HG02759 (cell line): Measurements from ENCODE around the gene SLC30A5.
"Not testable (repeated sequence)": the region's sequence is repeated elsewhere in the genome, so short reads cannot be mapped to it uniquely, and the experiment has no call there.

Experiments used
- ATAC-seq: cut with Tn5 transposase; IDR thresholded peaks from one replicate; pipeline ENCODE4 v1.9.1; 2021; ENCODE audit warnings: mild to moderate bottlenecking, moderate library complexity; ENCODE audit not compliant: unreplicated experiment

The SLC30A5 gene

GRCh38 chr5:69103521-69103920 is 9.7 kb downstream of the SLC30A5 start:
- ATAC-seq = no peak

- peak; percentile 84 for ATAC-seq
These were observed 12.4 kb downstream of the SLC30A5 start for GRCh38 chr5:69105996-69106906.

GRCh38 chr5:69108367-69108766 is 14.6 kb downstream of the SLC30A5 start:
- ATAC-seq = not testable (repeated sequence)

GRCh38 chr5:69113851-69114250 is 20.0 kb downstream of the SLC30A5 start:
- no peak for ATAC-seq

- ATAC-seq = no peak
These were observed 21.7 kb downstream of the SLC30A5 start for GRCh38 chr5:69115526-69115925.

GRCh38 chr5:69129413-69129812 is 35.6 kb downstream of the SLC30A5 start:
- ATAC-seq = no peak

GRCh38 chr5:69130241-69130640 is 36.4 kb downstream of the SLC30A5 start:
- no peak for ATAC-seq

GRCh38 chr5:69131304-69131703 is 37.5 kb downstream of the SLC30A5 start:
- no peak for ATAC-seq

- no peak for ATAC-seq
These were observed 40.3 kb downstream of the SLC30A5 start for GRCh38 chr5:69134126-69134525.

- peak; percentile 92 for ATAC-seq
These were observed 42.5 kb downstream of the SLC30A5 start for GRCh38 chr5:69136293-69136692.

- ATAC-seq = not testable (repeated sequence)
These were observed 43.4 kb downstream of the SLC30A5 start for GRCh38 chr5:69137208-69137607.

- ATAC-seq = no peak
These were observed 44.0 kb downstream of the SLC30A5 start for GRCh38 chr5:69137807-69138206.

- ATAC-seq = no peak
These were observed 45.0 kb downstream of the SLC30A5 start for GRCh38 chr5:69138766-69139165.

GRCh38 chr5:69140239-69140638 is 46.4 kb downstream of the SLC30A5 start:
- ATAC-seq = not testable (repeated sequence)

GRCh38 chr5:69140827-69141226 is 47.0 kb downstream of the SLC30A5 start:
- no peak for ATAC-seq

GRCh38 chr5:69148576-69148975 is 54.8 kb downstream of the SLC30A5 start:
- not testable (repeated sequence) for ATAC-seq

- no peak for ATAC-seq
These were observed 55.3 kb downstream of the SLC30A5 start for GRCh38 chr5:69148981-69149675.

- no peak for ATAC-seq
These were observed 55.8 kb downstream of the SLC30A5 start for GRCh38 chr5:69149676-69150010.

GRCh38 chr5:69152731-69153130 is 58.9 kb downstream of the SLC30A5 start:
- no peak for ATAC-seq

- no peak for ATAC-seq
These were observed 62.6 kb downstream of the SLC30A5 start for GRCh38 chr5:69156456-69156855.

- ATAC-seq = no peak
These were observed 64.2 kb downstream of the SLC30A5 start for GRCh38 chr5:69158039-69158438.

GRCh38 chr5:69160651-69161050 is 66.8 kb downstream of the SLC30A5 start:
- no peak for ATAC-seq
